GM18870 (cell line): ENCODE measurements around the gene CCDC197.

Source experiments
- ATAC-seq: cut with Tn5 transposase; IDR thresholded peaks from one replicate; pipeline ENCODE4 v1.9.1; 2021; ENCODE audit warnings: moderate library complexity; ENCODE audit not compliant: unreplicated experiment

CCDC197 gene

DNA sequence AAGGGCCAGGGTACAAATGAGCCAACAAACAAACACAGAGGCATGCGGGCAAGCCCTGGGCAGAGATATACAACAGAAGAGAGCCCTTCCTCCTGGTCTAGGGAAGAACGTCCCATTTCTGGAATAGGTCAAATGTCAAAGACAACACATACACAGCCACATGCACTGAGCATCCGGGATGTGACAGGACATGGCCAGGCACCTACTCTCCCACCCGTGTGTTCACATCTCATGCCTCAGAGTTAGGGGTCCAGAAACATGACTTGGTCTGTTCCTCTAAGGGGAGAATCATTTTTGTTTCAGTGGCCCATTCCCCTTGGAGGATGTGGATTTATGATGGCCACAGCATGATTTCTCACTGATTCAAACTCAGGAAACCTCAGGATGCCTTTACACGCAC lies 19.9 kb upstream of the CCDC197 start:
- no peak for ATAC-seq

DNA sequence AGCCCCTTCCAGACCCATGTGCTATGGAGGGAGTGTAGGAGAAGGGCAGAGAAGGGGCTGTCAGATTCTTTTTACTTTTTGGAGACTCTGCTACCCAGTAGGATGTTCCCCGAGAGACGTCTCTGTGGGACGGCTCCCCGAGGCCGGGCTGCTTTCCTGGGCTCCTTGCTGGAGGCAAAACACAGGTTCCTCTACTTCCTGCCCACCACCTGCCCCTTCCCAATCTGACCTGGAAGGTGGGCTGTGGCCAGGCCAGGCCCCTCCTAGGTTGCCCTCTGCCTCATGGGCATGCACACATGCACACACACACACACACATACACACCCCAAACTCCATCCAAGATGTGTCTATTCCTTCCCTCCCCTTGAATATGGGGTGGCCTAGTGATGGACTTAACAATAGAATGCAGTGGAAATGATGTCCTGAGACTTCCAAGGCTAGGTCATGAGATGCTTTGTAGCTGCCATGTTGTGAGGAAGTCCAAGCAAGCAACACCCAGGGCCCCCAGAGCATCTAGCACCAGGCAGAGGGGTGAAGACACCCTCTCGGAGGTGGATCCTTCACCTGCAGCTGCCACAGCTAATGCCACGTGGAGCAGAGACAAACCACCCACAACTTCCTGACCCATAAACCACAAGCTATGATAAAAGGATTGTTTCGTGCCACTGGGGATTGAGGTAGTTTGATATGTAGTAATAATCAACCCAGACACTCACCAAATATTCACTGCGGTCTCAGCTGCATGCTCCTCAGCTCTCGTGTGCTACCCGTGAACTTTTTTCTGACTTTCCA lies 19.1 kb upstream of the CCDC197 start:
- ATAC-seq: peak; percentile 60

DNA sequence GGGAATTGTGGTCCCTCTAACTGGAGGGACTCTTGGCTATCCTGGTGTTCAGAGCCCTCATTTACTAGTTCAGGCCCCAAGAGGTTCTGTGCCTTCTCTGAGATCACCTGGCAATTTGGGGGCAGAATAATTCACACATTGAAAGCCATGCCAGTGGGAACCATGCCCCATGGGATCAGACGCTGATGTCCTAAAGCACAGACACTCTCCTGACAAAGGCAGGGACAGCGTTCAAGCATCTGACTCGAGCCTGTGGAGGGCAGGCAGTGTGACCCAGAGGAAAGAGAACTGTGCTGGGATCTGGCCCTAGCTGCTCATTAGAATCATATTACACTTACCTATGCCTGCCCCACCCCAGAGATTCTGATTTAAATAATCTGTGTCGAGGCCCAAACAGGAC lies 18.4 kb upstream of the CCDC197 start:
- no peak for ATAC-seq

DNA sequence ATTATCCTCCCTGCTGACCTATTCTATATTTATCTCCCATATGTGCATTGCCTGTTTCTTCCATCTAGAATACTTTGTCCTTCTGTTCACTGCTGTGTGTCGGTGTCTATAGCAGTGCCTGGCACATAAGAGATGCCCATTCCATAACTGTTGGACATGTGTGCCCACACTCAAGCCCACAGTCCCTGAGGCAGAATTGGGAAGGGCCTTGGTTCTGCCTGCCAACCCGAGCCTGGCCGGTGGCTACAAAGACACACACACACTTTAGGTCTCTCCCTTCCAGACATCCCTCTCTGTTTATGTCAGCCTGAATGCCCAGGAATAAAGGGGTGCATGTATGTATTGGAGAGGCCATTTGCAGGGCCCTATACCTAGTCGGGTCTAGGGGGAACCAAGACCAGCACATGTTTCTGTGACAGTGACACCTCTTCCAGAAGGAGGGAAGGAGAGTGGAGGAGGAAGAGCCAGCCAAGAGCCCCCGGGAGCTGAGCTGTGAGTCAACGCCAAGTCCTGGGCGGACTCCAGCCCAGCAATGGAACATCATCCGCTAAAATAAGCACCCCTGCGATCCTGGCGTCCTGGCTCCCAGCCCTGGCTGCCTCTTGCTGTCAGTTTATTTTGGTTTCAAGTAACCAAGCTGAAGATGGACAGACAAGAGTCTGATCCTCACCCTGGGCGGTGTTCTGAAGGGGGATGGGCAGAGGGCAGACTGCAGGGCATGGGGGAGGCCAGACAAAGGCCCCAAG lies 16.5 kb upstream of the CCDC197 start:
- no peak for ATAC-seq

DNA sequence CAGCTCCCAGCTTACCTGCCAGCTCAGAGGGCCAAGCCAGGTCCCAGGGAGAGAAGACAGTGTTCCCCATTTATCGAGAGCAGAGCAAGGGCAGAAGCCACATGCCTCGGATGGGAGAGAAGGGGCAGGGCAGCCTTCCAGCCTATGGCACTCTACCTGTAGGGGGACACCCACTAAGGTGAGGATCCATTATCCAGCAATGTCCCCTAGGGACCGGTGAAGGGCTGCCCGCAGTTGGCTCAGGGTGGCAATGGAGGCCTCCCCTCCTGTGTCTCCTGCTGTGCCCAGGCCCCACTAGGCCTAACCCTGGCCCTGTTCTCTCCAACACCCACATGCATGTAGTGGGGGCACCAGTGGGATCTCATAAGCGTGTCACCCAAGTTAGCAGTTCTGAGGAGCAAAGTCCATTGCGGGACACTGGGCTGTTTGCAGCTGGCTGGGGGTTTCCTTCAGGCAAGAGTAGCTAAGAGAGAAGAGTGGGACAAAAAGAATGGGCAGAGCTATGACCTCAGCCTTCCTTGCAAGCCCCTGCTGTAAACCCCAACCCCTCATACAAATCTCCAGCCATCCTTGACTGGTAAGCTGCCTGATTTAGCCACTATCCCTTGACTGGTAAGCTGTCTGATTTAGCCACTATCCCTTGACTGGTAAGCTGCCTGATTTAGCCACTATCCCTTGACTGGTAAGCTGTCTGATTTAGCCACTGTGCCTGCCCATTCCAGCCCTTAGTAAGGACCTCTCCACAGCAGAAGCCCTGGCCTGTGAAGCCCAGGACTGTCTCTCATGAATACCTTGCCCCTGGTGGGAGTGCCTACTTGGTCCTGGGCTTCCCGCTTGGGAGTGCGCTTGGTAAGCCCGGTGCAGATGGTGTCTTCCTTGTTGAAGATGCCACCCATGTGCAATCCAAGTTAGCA lies 15.5 kb upstream of the CCDC197 start:
- no peak for ATAC-seq

DNA sequence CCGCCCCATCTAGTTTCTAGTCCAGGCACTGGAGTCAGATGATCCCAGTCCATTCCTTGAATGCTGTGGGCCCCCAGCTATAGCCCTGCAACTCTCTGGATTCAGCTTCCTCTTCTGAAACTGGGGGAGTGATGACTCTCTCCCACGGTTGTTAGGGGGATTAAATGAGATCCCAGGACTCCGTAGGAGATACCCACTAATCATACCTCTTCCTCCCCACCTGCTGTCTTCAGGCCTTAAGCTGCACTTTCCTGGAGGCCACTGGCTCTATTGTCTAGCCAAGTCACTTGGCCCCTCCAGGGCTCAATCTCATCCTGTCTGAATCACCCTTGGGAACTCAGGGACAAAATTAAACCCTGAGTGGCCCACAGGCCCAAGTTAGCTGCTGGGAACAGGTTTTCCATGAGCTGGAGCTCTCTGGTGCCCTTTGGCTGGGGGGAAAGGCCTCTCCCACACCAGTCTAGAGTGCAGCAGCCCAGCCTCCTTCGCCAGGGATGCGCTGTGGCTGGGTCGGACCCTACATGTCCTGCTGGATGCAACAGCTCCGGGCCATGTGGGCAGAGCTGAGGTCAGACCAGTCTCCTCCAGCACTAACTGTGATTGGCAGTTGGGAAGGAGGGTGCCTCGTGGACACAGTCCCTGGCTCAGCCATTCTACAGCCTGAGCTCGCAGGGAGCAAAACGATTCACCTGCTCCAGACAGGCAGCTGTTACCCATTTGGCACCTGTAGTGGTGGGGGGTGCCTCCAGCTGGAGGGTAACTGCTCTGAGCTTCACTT lies 14.7 kb upstream of the CCDC197 start:
- ATAC-seq: no peak

DNA sequence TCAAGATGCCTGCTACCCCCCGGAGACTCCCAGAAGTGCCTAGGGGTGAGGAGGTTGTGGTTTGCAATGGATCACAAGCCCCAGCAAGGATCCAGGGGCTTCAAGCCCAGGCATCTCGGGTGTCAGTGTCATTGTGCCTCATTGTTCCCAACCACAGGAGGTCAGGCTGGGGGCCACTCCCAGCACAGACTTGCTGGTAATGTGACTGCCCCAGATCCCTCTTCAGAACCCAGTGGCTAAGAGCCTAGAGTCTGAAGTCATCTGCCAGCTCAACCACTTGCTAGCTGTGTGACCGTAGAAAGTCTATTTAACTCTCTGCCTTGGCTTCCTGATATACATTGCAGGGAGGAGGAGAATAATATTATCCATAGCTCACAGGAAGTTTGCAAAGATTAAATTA lies 13.0 kb upstream of the CCDC197 start:
- no peak for ATAC-seq

DNA sequence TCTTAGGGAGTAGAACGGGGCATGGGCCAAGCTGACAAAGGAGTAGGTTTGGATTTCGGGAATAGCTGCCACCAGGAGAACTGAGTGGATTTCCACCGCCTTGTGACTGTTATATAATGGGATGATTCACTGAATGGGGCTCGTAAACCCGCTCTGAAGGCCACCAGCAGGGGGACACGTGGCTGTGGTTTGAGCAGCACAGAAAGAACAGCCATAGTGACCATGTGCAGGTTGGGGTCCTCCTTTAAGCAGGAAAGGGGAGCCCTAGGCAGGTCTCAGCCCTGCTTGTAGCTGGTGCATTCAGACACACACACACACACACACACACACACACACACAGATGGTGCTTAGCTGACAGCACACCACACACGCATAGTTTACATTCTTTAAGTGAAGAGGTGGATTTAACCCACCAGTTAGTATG lies 12.1 kb upstream of the CCDC197 start:
- ATAC-seq: no peak

DNA sequence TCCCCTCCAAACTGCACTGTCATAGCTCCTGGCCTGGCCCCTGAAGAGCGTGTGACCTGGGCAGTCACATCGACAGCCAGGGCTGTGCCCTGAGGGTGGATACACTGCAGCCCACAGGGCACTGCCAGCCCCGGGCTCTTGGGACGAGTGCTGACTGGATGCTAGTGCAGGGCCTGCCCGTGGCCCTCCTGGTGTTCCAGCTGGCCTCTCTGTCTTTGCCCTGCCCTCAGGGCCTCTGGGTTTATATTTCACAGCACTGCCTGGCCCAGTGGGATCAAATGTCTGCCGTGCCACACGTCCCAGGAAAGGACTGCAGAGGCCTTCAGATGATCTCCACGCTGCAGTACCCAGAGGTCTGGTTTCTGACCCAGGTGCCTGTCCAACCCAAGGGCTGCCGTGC lies 10.1 kb upstream of the CCDC197 start:
- ATAC-seq: no peak

DNA sequence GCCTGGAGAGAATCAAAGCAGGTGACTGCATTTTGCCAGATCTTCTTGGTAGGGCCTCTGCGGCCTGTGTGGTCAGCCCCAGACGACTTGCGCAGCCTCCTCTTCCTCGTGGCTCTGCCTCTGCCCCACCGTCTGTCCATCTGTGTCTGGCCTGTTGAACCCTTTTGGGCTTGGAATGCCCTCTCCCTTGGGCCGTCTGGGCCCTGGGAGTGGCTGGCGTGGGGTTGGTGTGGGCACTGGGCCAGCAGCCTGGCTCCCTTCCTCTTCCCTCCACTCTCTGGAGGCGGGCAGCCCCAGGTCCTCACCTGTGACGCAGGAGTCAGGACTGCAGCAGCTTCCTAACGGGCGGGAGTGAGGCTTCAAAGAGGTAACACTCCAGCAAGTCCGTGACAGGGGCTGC lies 9.7 kb upstream of the CCDC197 start:
- ATAC-seq: no peak

DNA sequence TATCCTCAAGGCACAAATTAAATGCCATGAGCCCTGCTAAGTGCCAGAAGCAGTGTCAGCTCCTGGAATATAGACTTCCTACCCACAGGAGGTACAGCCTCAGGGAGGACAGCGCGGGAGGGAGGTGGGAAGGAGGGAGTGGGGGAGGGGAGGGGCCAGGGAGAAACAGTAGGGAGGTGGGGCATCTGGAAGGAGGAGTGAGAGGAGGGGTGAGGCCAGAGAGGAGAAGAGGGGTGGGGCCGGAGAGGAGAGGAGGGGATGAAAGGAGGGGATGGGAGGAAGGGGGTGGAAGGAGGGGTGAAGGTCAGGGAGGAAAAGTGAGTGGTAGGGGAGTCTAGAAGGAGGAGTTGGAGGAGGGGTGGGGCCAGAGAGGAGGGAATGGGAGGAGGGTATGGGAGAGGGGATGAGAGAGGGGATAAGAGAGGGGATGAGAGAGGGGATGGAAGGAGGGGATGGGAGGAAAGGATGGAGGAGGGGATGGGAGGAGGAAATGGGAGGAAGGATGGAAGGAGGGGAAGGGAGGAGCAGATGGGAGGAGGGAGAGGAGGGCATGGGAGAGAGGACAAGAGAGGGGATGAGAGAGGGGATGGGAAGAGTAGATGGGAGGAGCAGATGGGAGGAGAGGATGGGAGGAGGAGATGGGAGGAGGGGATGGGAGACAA lies 9.2 kb upstream of the CCDC197 start:
- no peak for ATAC-seq

DNA sequence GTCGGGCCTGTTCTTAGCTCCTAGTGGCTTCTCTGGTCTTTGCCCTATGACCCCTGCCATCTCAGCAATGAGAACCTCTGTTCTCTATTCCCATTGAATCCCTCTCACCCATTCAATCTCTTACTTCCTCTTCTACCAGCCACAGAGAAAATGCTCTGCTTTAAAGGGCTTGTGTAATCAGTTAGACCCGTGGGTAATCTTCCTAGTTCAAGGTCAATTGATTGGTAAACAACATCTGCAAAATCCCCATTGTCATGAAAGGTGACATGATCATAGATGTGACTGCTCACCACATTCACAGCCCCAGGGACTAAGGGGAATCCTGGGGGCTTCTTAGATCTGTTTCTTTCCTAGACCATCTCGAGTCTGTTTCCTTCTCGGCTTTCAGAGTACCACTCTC lies 7.2 kb upstream of the CCDC197 start:
- ATAC-seq: no peak

DNA sequence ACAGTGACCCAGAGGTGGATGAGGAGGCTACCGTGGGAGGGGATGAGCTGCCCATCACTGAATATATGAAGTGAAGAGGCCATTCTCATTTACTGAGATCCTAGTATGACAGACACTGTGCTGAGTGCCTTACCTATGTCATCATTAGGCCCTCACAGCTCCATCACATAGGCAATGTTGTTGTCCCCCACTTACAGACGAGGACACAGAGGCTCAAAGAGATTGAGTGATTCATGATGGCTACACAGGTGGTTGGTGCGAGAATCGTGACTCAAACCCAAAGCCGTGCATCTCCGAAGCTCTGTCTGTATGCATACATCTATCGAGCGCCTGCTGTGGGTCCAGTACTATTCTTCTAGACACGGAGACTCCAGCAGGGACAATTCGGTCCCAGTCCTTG lies 5.9 kb upstream of the CCDC197 start:
- ATAC-seq: no peak

DNA sequence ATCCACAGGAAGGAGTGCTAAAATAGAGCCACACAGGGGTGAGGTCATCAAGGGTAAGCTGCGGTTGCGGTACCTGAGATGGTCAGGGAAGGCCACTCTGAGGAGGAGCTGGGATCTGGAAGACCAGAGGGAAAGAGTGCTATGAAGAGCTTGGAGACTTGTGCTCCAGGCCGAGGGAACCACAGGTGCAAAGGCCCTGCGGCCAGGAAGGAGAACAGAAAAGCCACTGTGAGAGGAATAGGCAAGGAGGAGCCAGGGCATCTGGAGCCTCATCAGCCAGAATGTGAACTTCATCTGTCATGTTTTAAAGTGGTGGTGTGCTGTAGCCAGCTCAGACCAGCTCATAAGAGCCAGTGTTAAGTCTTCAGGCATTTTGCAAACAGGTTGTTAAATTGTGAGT lies 5.5 kb upstream of the CCDC197 start:
- no peak for ATAC-seq

DNA sequence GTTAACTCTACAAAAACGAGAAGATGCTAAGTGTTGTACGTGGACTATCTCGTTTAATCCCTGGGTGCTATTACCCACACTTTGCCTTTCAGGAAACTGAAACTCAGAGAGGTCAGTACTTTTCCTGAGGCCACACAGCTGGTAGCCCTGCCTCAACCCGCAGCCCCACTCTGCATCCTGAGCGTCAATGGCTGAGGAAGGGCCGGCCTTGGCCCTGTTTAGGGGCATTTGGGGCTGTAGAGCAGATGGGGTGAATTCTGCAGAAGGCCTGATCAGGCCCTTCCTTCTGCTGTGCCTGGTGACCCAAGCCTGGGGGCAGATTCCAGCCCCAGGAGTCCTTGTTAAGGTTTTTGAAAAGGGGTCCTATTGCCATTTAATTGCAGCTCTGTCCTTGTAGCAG lies 3.7 kb upstream of the CCDC197 start:
- ATAC-seq: no peak

DNA sequence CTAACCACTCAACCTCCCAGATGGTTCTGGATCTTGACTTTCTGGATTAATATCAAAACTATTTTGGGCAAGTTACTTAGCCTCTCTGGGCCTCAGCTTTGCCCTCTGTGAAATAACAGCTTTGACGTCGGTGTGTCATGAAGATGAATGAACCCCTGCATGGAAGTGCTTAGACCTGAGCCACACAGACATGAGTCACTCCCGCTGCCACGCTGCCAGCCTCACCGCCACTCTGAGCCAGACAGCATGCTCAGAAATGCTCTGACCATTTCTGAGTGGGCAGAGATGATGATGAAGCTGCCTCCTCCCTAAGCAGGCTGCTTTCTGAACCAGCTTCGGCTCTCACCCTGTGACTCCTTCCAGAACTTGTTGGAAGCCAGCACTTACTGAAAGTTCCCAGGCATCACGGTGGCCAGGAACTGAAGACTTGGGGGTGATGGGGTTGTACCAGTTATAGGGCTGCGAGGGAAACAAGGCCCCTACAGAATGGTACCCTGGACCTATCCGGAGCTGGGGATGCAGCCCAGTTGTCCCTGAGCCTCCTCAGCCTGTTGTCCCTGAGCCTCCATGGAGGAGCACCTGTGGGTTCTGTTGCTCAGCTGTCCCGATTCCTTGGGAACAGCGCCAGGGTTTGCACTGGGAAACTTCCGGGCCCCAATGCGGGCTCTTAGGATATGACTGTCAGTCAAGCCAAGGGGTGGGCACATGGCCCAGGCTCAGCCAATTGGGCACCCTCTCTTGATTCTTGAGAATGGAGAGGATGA lies 2.0 kb upstream of the CCDC197 start:
- ATAC-seq: no peak

DNA sequence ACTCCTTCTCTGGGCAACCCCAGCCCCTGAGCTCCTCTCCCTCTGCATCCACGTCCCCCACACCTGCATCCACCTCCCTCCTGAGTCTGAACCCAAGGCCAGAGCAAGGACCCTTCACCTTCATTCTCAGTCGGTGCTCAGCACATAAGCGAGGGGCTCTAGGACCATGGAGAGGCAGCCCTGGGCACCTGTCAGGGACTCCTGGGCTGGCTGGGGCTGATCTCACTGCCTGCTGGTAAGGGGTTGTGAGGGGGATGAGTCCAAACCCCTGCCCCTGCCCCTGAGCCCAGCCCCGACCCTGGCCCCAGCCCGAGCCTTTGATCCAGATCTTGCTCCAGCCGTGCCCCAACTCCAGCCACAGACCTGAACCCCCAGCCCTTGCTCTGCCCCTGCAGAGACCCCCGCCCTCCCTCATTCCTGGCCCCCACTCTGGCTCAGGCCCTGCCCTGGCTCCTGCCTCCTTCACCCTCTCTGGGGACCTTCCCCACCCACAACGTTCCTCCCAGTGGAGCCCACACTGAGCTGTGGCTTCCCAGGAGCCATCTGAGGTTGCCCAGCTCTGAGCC lies 888 bp upstream of the CCDC197 start:
- ATAC-seq: no peak

DNA sequence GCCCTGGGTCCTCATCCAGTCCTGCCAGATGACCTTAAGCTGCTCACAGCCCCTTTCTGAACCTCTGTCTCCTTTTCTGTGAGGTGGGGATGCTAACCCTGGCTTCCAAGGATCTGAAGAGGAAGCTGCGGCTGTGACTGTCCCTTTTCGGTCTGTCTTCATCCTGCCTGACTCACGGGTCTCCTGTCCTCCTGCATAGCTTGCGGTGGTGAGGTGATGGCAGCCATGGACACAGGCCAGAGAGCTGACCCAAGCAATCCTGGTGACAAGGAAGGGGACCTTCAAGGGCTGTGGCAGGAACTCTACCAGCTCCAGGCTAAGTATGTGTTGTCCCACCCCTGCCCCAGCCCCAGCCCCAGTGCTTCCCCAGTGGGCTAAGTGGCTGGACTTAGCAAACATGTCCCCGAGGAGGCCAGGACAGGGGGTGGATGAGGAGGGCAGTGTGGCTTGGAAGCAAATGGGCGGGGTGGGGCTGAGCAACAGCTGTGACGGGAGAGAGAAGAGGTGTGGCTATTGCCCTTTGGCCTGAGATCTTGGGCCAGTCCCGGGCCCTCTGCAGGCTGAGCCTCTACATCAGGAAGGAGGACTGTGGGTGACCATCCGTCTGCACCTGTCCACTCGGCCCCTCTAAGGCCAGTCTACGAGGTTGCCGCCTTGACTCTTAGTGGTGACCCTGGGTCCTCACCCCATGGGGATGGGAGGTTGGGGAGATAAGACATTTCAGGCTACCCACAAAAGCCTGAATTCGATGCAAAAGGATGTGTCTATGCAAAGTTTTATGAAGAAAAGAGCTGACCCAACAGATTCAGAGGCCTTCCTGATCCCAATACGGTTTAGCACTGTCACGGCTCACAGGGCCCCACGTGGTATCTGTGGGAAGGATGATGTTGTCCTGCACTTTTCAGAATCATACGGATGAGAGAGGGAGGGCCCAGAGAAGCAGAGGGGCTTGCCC lies 1.1 kb downstream of the CCDC197 start:
- no peak for ATAC-seq
